IPS DF 4.7 (cell line): ENCODE measurements around the gene LHX4.

ENCODE experiments used
- DNase-seq: peaks from one replicate; pipeline ENCODE4 v3.0.0-alpha.2; 2013; ENCODE audit warnings: low spot score; ENCODE audit errors: extremely low read depth

Gene LHX4

GRCh38 chr1:180271272-180272255 lies 41.5 kb downstream of the LHX4 start:
- no peak for DNase-seq

- DNase-seq, result no peak
These were observed 42.3 kb downstream of the LHX4 start for GRCh38 chr1:180272395-180272794.

GRCh38 chr1:180273066-180273465 lies 43.0 kb downstream of the LHX4 start:
- no peak for DNase-seq

- no peak for DNase-seq
These were observed 44.2 kb downstream of the LHX4 start for GRCh38 chr1:180274221-180274620.

GRCh38 chr1:180275726-180276125 lies 45.7 kb downstream of the LHX4 start:
- DNase-seq, result no peak

GRCh38 chr1:180277476-180278193 lies 47.6 kb downstream of the LHX4 start:
- no peak for DNase-seq

- DNase-seq, result no peak
These were observed 48.1 kb downstream of the LHX4 start for GRCh38 chr1:180278194-180278515.

GRCh38 chr1:180278596-180279395 lies 48.7 kb downstream of the LHX4 start:
- no peak for DNase-seq

GRCh38 chr1:180279651-180280050 lies 49.6 kb downstream of the LHX4 start:
- DNase-seq, result no peak

GRCh38 chr1:180280617-180281016 lies 50.6 kb downstream of the LHX4 start:
- no peak for DNase-seq

- no peak for DNase-seq
These were observed 51.4 kb downstream of the LHX4 start for GRCh38 chr1:180281490-180281889.

- DNase-seq, result no peak
These were observed 52.5 kb downstream of the LHX4 start for GRCh38 chr1:180282401-180283044.

- DNase-seq, result no peak
These were observed 53.0 kb downstream of the LHX4 start for GRCh38 chr1:180283098-180283497.

- DNase-seq, result no peak
These were observed 56.4 kb downstream of the LHX4 start for GRCh38 chr1:180286417-180286816.

- no peak for DNase-seq
These were observed 58.1 kb downstream of the LHX4 start for GRCh38 chr1:180287988-180288705.

GRCh38 chr1:180288940-180289339 lies 58.9 kb downstream of the LHX4 start:
- no peak for DNase-seq

GRCh38 chr1:180290265-180291001 lies 60.4 kb downstream of the LHX4 start:
- no peak for DNase-seq

GRCh38 chr1:180291004-180291403 lies 60.9 kb downstream of the LHX4 start:
- no peak for DNase-seq

GRCh38 chr1:180294711-180295110 lies 64.6 kb downstream of the LHX4 start:
- DNase-seq, result no peak

GRCh38 chr1:180295999-180296398 lies 65.9 kb downstream of the LHX4 start:
- no peak for DNase-seq
